NCI-H2196 treated with DMSO at 0.1 percent for 48 hours (cell line): ENCODE measurements around the gene DNAH6.
"Not testable (repeated sequence)": the region's sequence is repeated elsewhere in the genome, so short reads cannot be mapped to it uniquely, and the experiment has no call there.

Source experiments
- DNase-seq: peaks from one replicate; lab custom pipeline; 2025; ENCODE audit not compliant: unreplicated experiment; lab: John Stamatoyannopoulos, UW

The DNAH6 gene

DNA sequence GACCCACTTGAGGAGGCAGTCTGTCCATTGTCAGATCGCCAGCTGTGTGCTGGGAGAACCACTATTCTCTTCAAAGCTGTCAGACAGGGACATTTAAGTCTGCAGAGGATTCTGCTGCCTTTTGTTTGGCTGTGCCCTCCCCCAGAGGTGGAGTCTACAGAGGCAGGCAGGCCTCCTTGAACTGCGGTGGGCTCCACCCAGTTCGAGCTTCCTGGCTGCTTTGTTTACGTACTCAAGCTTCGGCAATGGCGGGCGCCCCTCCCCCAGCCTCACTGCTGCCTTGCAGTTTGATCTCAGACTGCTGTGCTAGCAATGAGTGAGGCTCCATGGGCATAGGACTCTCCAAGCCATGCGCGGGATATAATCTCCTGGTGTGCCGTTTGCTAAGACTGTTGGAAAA lies 5.3 kb upstream of the DNAH6 start:
- not testable (repeated sequence) for DNase-seq

- DNase-seq: no peak
These were observed 510 bp upstream of the DNAH6 start for GRCh38 chr2:84515788-84516187.

- no peak for DNase-seq
These were observed 3.1 kb downstream of the DNAH6 start for GRCh38 chr2:84519332-84519957.

DNA sequence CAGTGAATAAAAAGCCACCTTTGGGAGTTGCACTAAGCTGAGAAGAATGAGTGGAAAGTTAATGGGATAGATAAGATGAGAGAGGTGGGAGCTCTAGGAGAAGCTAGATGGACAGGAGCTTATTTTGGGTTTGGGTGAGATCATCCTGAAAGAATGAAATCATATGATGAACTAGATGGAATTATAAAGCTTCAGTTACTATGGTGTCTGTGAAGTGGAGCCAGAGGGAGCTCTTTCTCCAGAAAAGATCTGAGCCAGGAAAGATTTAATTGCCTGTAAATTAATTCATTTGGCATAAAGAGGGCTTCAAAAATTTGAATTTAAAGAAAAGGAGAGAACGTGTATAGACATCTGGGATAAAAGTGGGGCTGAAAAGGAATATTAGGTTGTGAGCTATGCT lies 10.3 kb downstream of the DNAH6 start:
- no peak for DNase-seq

DNA sequence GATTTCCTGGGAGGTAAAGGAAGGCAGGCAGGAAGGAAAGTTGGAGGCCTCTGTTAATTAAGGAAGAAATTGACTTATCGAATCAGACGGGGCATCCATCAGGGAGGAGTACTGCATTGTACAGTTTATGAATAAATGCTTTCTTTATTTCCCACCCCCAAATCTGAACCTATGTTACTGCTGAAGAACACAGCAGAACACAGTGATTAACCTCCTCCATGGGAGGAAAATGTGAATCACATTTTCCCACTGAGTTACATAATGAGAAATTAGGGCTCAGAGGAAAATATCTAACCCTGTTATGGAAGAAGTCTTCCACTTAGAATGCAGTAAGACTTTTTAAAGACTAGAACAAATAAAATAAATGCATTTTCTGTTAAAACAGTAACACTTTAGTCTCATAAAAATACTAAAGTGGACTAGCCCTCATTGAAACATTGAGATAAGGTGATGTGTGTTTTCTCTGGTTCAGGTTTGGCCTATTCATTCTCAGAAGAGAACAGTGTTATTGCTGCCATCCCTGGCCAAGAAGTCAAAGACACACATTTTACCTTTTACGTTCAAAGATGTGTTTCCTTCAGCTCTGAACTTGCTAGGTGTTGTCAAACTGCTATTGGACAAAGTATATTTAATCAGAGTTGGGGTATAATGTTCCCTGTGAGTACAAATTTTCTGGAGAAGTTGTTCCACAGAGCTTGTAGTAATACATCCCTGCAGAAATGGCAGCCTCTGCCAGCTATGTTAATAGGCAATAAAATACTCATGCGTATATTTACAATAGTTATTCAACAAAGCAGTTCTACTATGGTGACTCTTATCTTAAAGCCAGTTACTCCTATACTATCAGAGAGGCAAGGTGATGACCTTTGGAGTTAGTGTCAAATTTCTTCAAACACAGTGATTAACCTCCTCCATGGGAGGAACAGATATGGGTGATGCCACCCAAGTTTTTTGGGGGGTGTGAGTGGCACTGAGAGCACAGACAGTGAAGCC lies 11.1 kb downstream of the DNAH6 start:
- no peak for DNase-seq

- no peak for DNase-seq
These were observed 16.0 kb downstream of the DNAH6 start for GRCh38 chr2:84532291-84532690.

DNA sequence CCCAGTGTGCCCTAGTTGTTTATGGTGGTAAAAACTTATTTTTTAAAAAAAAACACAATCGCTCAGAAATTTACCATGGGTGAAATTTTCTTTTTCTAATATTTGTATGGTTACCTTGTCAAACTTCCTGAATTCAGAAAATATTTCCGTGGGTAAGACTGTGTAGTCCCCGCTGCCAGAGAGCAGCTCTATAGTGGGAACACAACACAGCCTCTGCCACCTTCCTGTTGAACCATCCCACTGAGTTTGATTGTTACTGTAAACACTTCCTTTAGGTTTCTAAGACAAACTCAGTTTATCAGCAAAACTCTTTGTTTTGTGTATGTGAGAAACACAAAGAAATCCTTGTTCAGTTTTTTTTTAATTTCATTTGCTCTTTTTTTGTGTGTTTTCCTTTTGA lies 17.9 kb downstream of the DNAH6 start:
- no peak for DNase-seq

DNA sequence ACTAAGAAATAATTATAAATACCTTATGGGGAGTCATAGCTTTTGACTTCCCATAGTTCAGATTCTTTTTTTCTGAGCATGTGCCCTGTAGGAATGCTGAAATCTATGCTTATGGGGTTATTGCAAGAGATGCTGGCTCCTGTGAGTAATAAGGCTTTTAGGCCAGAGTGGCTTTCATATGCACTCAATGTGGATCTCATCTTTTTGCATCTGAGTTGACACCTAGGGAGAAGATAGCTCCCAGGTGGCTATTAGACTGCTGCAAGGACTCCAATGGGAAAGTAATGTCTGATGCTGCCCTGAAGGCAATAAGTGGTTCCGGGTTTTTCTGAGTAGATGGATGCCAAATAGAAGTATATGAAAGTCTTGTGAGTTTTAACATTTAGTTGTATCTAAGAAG lies 21.0 kb downstream of the DNAH6 start:
- no peak for DNase-seq

GRCh38 chr2:84539729-84540128 lies 23.4 kb downstream of the DNAH6 start:
- no peak for DNase-seq

GRCh38 chr2:84545005-84545404 lies 28.7 kb downstream of the DNAH6 start:
- DNase-seq: no peak

GRCh38 chr2:84546551-84546950 lies 30.3 kb downstream of the DNAH6 start:
- DNase-seq: no peak

- DNase-seq: no peak
These were observed 32.0 kb downstream of the DNAH6 start for GRCh38 chr2:84548303-84548702.

DNA sequence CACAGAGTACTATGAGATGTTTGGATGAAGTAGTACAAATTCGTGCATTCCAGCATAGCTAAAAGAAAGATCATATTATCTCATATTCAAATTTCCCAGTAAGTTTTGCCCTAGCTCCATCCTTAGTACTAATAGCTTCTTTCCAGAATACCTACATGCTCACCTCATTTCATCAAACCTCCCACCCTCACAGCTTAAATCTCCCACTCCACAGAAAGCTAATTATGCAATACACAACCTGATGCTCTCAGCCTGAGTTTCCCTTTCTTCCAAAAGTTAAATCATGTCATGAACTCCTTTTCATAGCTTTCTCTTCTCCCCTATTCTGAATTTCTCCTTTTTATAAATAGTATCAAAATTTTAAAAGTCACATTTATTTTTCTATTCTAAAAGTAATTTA lies 34.6 kb downstream of the DNAH6 start:
- no peak for DNase-seq

DNA sequence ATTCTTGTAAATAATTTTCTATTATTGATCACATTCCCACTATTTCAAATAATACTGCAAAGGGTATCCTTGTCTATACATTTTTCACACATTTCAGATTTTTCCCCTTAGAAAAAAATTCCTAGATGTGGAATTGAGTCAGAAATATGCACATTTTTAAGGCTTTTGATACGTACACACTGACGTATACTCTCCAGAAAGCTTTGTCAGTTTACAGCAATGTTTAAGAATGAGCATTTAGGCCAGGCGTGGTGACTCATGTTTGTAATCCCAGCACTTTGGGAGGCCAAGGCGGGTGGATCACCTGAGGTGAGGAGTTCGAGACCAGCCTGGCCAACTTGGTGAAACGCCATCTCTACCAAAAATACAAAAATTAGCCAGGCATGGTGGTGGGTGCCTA lies 35.2 kb downstream of the DNAH6 start:
- not testable (repeated sequence) for DNase-seq

DNA sequence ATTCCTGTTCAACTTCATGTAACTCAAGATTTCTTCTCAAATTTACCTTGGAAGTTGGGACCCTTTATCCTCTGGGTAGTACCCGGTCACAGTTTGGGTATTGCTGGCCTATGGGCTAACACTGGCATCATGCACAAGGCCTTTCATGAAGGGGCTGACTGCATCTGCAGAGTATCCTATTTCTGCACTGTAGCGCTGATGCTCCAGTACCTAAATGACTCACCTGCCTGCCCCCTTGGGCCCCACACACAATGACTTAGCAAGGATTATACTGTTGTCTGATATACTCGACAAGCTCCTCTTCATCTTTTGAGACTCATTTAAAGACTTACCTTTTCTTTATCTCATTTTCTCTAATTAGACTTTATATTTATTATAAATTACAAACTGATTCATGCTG lies 39.9 kb downstream of the DNAH6 start:
- no peak for DNase-seq

DNA sequence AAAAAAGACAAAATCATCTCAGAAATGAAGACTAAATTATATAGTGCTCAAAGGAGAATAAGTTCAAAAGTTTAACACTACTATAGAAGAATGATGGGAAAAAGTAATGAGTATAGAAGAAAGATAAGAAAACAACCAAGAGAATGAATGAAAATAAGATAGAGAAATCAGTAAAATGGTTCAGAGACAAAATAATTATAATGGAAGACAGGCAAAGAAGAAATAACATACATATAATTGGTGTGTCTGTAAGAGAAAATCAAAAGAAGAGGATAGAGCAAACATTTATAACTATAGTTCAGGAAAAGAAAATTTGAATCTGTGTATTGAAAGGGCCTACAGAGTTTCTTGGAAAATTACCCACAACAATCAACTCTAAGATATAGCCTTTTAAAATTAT lies 43.5 kb downstream of the DNAH6 start:
- DNase-seq: no peak

- no peak for DNase-seq
These were observed 63.4 kb downstream of the DNAH6 start for GRCh38 chr2:84579661-84580060.

- DNase-seq: no peak
These were observed 87.6 kb downstream of the DNAH6 start for GRCh38 chr2:84603911-84604310.

GRCh38 chr2:84613082-84613481 lies 96.8 kb downstream of the DNAH6 start:
- no peak for DNase-seq

GRCh38 chr2:84619794-84620371 lies 103.6 kb downstream of the DNAH6 start:
- DNase-seq: no peak

- no peak for DNase-seq
These were observed 112.2 kb downstream of the DNAH6 start for GRCh38 chr2:84628486-84628885.

DNA sequence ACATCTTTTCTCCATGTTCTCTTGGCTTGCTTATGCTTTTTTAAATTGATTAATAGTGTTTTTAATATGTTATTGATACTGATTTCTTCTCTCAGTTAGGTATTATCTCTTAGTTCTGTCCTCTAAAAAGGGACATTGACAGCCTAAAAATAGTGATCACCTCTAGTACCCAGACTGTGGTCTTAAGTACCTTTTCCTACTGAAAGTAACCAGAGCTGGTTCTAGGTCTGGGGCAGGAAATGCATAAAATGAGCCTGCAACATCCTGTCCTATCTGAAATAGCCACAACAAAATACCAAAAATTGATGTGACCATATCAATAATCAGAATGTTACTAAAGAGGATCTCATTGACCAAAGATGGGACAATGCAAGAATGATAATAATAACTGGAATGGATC lies 113.3 kb downstream of the DNAH6 start:
- DNase-seq: no peak
